NT2/D1 (cell line): ENCODE results near the gene RSU1.

Experiments
- DNase-seq: peaks from one replicate; pipeline ENCODE4 v3.0.0-alpha.2; 2011; ENCODE audit warnings: low read depth, low spot score
- H3K27me3 ChIP-seq: 2 replicates; pipeline ENCODE4 v1.6.0; 2011; ENCODE audit warnings: mild to moderate bottlenecking; ENCODE audit not compliant: insufficient read length, insufficient read depth
- H3K36me3 ChIP-seq: 2 replicates; pipeline ENCODE4 v1.6.1; 2011; ENCODE audit warnings: mild to moderate bottlenecking, low read length, mixed read lengths; ENCODE audit not compliant: insufficient read depth, insufficient read length
- H3K4me1 ChIP-seq: 2 replicates; pipeline ENCODE4 v1.5.1; 2011; ENCODE audit not compliant: insufficient read depth, insufficient read length
- H3K4me3 ChIP-seq: 2 replicates; pipeline ENCODE4 v1.5.1; 2011; ENCODE audit warnings: low read depth; ENCODE audit not compliant: insufficient read length
- H3K9ac ChIP-seq: 2 replicates; pipeline ENCODE4 v1.6.0; 2011; ENCODE audit warnings: low read depth; ENCODE audit not compliant: insufficient read length
- H3K9me3 ChIP-seq: 2 replicates; pipeline ENCODE4 v1.5.1; 2011; ENCODE audit warnings: mild to moderate bottlenecking, low read length; ENCODE audit not compliant: insufficient read depth
- SUZ12 ChIP-seq: IDR thresholded peaks from 2 replicates; pipeline ENCODE4 v1.6.1; 2011; ENCODE audit not compliant: insufficient read length, insufficient read depth; ENCODE audit errors: extremely low read depth
- YY1 ChIP-seq: IDR thresholded peaks from 2 replicates; pipeline ENCODE4 v1.6.1; 2011; ENCODE audit not compliant: insufficient read length, insufficient read depth
- ZNF274 ChIP-seq: IDR thresholded peaks from 2 replicates; pipeline ENCODE4 v1.6.1; 2011; ENCODE audit warnings: mild to moderate bottlenecking, low read depth, low read length

The RSU1 gene

DNA sequence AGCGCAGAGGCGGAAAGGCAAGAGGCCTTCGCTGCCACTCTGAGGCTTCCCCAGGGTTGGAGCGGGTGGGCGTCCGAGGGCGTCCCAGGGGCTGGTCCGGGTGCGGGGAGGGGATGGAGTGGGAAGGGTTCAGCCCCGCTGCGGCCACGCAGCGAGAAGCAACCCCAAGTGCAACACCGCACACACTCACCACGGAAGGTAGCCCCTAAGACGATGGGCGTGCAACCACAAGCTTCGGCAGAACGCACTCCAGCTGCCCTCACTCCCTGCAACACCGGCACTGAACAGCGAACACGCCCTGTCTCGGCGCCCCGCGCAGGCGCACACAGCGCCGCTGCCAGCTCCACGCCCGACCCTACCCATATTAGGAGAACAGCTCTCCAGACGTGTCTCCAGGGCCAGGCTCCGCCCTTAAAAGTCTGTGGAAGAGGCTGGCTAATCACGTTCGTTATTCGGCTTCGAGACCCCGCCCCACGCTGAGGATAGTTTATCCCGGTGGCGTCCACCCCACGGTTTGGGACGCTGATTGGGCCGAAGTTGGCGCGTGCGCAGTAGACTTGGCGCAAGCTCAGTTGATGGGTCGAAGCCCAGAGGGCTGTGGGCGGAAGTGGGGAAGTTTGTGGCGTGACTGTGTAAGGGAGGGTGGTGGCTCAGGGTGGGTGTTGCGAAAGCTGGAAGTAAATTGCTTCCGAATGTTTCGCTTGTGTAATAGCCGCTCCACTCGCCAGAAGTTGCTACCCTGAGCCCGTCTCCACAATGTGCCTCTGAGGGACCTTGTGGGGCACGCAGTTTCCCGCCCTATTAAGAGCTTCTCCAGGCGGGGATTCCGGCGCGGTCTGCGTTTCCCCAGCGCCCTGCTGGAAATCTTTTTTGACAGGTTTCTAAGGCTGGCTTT, at the start of gene RSU1:
Gene RSU1, minus strand, starts transcription at position 300 of the 895 bp plus-strand sequence. CDS start 343 bp downstream, outside the sequence.
- H3K4me3 ChIP-seq = peak within 1 kb of the TSS; percentile 90
- DNase-seq = peak; percentile 95
- peak within 1 kb of the TSS; percentile 96 for H3K9ac ChIP-seq
- H3K36me3 ChIP-seq = peaks cover 17% of the 10 kb centered on the region
- H3K9me3 ChIP-seq = peaks cover 8% of the 10 kb centered on the region; the same call in 1 of the 2 replicates
- H3K4me1 ChIP-seq = no peaks in the 10 kb centered on the region
- no peaks in the 10 kb centered on the region for H3K27me3 ChIP-seq
- TF ChIP-seq YY1 (no peak), ZNF274 (no peak), SUZ12 (no peak)

DNA sequence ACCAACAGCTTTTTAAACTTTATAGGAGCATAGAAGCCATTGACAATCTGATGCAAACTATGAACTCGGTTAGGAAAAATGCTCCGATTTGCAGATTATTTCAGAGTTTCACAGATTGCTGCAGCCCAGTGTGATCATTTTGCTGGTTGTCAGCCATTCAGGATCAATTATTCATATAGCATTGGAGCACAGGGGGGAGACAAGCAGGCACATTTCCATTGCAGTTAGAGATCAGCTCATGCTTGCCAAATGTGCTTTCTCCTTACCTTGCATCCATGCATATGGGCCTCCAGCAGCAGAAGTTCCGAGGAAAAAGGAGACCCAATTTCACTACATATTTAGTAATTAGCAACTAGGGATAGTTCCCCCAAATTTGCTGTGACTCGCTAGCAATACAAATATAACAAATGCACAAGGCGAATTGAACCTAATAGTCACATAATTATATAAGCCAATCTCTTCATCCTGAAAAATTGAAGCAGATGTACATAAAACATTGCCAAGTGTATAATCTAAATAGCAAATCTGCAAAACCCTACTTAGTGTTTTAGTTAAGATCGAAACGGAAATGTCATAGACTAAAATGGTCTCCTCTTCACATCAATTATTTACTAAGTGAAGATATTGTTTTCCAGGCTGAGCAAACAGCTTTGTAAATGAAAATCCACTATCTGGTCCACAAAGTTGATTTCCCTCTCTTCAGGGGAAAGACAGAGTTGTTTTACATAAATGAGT, 49.5 kb upstream of the RSU1 start:
- no peak for DNase-seq
- Histone ChIP-seq H3K9me3 (no peaks in the 10 kb centered on the region; the same call in 1 of the 2 replicates), H3K4me1 (peaks cover 4% of the 10 kb centered on the region), H3K27me3 (no peaks in the 10 kb centered on the region), H3K9ac (no peak overlapping the region), H3K4me3 (no peak overlapping the region), H3K36me3 (no peaks in the 10 kb centered on the region)
- TF ChIP-seq ZNF274 = no peak
- no peak for TF ChIP-seq SUZ12
- TF ChIP-seq YY1 = no peak

DNA sequence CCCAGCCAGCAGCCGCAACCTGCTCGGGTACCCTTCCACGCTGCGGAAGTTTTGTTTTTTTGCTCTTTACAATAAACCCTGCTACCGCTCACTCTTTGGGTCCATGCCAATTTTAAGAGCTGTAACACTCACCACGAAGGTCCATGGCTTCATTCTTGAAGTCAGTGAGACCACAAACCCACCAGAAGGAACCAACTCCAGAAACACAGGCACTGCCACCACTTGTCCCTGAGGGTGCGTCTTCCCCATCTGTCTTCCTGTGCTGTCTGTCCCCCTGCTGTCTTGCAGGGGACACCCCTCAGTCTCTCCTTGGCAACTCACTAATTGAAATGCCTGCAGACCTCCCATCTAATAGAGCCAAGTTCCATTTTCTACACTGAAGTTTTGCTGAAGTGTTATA, 48.5 kb upstream of the RSU1 start:
- H3K4me1 ChIP-seq = peaks cover 4% of the 10 kb centered on the region
- H3K9ac ChIP-seq = no peak overlapping the region
- TF ChIP-seq SUZ12 (no peak), YY1 (no peak)
- DNase-seq = no peak
- no peaks in the 10 kb centered on the region for H3K27me3 ChIP-seq
- no peaks in the 10 kb centered on the region for H3K36me3 ChIP-seq
- no peaks in the 10 kb centered on the region; the same call in 1 of the 2 replicates for H3K9me3 ChIP-seq
- H3K4me3 ChIP-seq = no peak overlapping the region

DNA sequence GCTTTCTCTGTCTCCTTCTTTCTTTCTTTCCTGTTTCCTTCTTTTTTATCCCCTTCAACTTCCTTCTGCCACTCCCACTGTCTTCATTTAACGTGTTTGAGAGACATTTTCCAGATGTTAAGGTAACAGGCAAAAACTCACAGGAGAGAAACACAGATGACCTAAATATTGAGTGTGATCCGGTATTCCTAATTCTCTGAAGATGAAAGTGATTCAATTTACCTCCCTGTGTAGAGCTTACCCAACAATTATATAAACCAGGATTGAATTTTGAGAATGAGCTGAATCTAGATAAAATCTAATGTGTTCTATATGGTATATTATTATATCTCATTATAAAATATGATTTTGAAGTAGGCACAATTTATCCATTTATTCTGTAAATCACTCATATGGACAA, 46.5 kb upstream of the RSU1 start:
- H3K27me3 ChIP-seq = no peaks in the 10 kb centered on the region
- H3K36me3 ChIP-seq = no peaks in the 10 kb centered on the region
- no peak for DNase-seq
- no peaks in the 10 kb centered on the region; the same call in 1 of the 2 replicates for H3K9me3 ChIP-seq
- no peak overlapping the region for H3K4me3 ChIP-seq
- H3K9ac ChIP-seq = no peak overlapping the region
- no peak for TF ChIP-seq YY1
- TF ChIP-seq ZNF274 = no peak
- TF ChIP-seq SUZ12 = no peak
- H3K4me1 ChIP-seq = no peaks in the 10 kb centered on the region

DNA sequence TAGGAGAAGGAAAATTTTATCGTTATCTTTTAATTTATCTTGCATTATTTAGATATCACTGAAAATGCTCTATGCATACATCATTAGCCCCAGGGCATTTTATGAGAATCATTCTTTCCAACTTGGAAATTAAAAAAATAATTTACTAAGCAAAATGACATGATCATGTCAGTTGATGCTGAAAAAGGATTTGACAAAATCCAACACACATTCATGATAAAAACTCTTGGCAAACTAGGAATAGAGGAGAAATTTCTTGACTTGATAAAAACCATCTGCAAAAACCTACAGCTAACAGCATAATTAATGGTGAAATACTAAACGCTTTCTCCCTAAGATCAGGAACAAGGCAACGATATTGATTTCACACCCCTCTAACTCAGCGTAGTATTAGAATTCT, 40.2 kb upstream of the RSU1 start:
- Histone ChIP-seq H3K9me3 (no peaks in the 10 kb centered on the region), H3K36me3 (no peaks in the 10 kb centered on the region), H3K27me3 (no peaks in the 10 kb centered on the region), H3K9ac (no peak overlapping the region), H3K4me1 (no peaks in the 10 kb centered on the region), H3K4me3 (no peak overlapping the region)
- DNase-seq = no peak
- no peak for TF ChIP-seq SUZ12
- TF ChIP-seq YY1 = no peak
- TF ChIP-seq ZNF274 = no peak

DNA sequence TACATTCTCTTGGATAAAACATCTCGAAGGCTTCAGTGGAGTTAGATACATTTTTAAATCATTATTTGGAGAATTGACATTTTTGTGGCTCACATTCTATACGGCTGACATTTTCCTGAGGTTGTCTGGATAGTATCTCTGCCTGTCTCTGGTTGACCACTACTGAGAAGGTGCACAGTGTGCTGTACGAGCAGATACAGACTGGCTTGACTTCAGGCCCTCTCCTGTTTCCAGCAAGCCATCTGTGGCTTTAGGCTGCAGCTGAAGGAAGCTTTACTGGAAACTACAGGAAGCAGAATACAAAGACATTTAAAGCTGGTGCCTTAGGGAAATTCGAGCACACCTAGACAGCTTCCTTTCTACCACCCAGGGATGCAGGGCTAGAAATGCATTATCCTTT, 39.3 kb upstream of the RSU1 start:
- no peak overlapping the region for H3K9ac ChIP-seq
- H3K4me1 ChIP-seq = no peaks in the 10 kb centered on the region
- H3K36me3 ChIP-seq = no peaks in the 10 kb centered on the region
- peak; percentile 8 for DNase-seq
- H3K4me3 ChIP-seq = no peak overlapping the region
- no peaks in the 10 kb centered on the region for H3K9me3 ChIP-seq
- TF ChIP-seq YY1 = no peak
- TF ChIP-seq ZNF274 = no peak
- TF ChIP-seq SUZ12 = no peak
- H3K27me3 ChIP-seq = no peaks in the 10 kb centered on the region

DNA sequence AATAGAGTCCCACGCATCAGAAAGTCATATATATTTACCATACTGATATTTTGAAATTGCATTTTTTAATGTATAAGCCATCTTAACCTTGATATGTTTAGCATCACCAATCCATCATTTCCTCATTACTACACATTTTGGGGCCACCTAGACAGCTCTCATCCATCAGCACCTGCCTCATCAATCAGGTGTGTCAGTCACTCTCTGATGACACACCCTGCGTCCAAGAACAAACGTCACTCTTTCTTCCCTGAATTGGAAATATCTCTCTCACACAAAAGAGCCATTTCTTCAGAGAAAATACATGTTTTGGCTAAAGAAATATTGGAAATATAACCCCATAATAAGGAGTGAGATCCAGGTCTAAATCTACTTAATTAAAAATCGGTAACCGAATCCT, 38.9 kb upstream of the RSU1 start:
- H3K9ac ChIP-seq = no peak overlapping the region
- TF ChIP-seq YY1 = no peak
- no peak for TF ChIP-seq ZNF274
- no peak for TF ChIP-seq SUZ12
- H3K4me1 ChIP-seq = no peaks in the 10 kb centered on the region
- no peak for DNase-seq
- no peak overlapping the region for H3K4me3 ChIP-seq
- no peaks in the 10 kb centered on the region for H3K9me3 ChIP-seq
- H3K36me3 ChIP-seq = no peaks in the 10 kb centered on the region
- no peaks in the 10 kb centered on the region for H3K27me3 ChIP-seq
